CD4-positive, alpha-beta T cell treated with Interleukin-10 for 1 hour (primary cell): ENCODE measurements around the gene TACC2.

Experiments used
- DNase-seq: peaks from one replicate; pipeline ENCODE4 v3.0.0-alpha.2; 2020

The TACC2 gene

DNA sequence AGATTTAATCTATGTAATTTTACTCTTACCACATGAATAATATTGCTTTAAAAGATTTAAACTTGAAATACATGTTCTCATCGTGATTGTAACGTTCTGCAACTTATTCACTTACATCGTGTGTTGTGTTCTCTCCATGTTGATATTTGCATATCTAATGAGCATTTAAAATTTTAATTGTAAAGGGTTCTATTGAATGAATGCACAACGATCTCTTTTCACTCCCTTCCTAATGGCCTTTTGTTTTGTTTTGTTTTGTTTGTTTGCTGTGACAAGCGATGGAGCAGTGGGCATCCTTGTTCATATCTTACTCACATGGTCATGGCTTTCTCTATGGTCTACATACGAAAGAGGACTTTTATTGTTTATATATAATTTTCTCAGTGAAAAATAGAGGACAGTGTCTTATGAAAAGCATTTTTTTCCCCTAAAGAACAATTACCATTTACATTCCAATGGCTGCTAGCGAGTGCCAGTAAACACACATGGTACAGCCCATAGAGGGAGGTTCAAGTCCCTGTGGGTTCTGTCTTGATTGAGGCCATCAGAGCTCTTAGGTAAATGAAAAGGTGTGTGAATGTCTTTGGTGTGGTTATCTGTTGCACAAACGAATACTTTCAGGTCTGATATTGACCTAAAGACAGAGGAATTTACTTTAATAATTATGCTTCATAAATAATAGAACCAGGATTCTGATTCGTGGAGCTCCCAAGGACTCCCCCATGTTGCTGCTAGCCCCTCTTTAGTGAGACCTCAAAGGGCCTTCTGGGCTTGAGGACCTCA, 314.5 kb downstream of the TACC2 start:
- no peak for DNase-seq
